Memory B cell (primary cell): Measurements from ENCODE around the gene FNDC3B.
A peak's percentile ranks its signal among the peaks of the same experiment; 100 is the strongest.

Source experiments
- ATAC-seq: fragments of 150-1000 bp; cut with Tn5 transposase; 2 replicates; pipeline ENCODE4 v1.10.0; 2021; ENCODE audit warnings: low read depth, mild to moderate bottlenecking, moderate library complexity
- DNase-seq, 2 donors: peaks; one replicate each; pipeline ENCODE4 v3.0.0; 2022; ENCODE audit warnings: low spot score in 2 of 2
- H3K27ac Mint-ChIP-seq: one replicate; pipeline ENCODE4 v1.8.0; 2022; ENCODE audit warnings: mild to moderate bottlenecking, moderate library complexity, mixed read lengths
- H3K27me3 Mint-ChIP-seq: one replicate; pipeline ENCODE4 v1.8.0; 2022; ENCODE audit warnings: mixed read lengths
- H3K36me3 Mint-ChIP-seq: one replicate; pipeline ENCODE4 v1.8.0; 2022; ENCODE audit warnings: mild to moderate bottlenecking, mixed read lengths
- H3K4me1 Mint-ChIP-seq: one replicate; pipeline ENCODE4 v1.8.0; 2022; ENCODE audit warnings: mixed read lengths
- H3K4me3 Mint-ChIP-seq: one replicate; pipeline ENCODE4 v1.8.0; 2022; ENCODE audit warnings: mild to moderate bottlenecking, moderate library complexity, mixed read lengths
- H3K9me3 Mint-ChIP-seq: one replicate; pipeline ENCODE4 v1.8.0; 2022; ENCODE audit warnings: mixed read lengths

Gene FNDC3B

GRCh38 chr3:172133838-172134237 is 94.5 kb downstream of the FNDC3B start:
- Mint-ChIP-seq H3K4me1 (peaks cover 6% of the 10 kb centered on the region), H3K27ac (peak overlapping the region; percentile 51), H3K4me3 (no peak overlapping the region), H3K36me3 (peaks cover 8% of the 10 kb centered on the region), H3K9me3 (no peaks in the 10 kb centered on the region), H3K27me3 (peaks cover 1% of the 10 kb centered on the region)
- ATAC-seq = no peak
- DNase-seq = no peak

- Mint-ChIP-seq H3K27ac (peak overlapping the region; percentile 51), H3K4me3 (no peak overlapping the region), H3K36me3 (peaks cover 8% of the 10 kb centered on the region), H3K27me3 (peaks cover 2% of the 10 kb centered on the region), H3K4me1 (peaks cover 6% of the 10 kb centered on the region), H3K9me3 (no peaks in the 10 kb centered on the region)
- DNase-seq (no peak), ATAC-seq (no peak)
Measured at GRCh38 chr3:172134352-172134751, 95.0 kb downstream of the FNDC3B start.

DNA sequence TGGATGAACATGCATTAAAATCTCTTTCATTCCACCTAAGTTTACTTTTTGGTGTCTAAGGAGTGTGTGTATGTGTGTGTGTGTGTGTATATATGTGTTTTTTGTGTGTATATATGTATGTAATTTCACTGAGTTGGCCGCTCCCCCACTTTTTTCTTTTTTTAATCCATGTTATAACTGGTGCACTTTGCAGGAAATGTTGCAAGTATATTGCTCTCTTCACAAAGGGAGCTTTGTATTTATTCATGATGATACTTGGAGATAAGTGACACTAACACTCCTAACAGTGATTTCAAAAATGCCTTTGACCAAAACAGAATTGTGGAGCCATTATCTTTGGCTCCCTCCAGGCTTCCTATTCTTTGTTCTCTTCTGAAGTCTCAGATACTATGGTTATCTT is 95.8 kb downstream of the FNDC3B start:
- no peaks in the 10 kb centered on the region for H3K9me3 Mint-ChIP-seq
- H3K27ac Mint-ChIP-seq = no peak overlapping the region
- ATAC-seq (no peak), DNase-seq (no peak)
- H3K4me1 Mint-ChIP-seq = peaks cover 6% of the 10 kb centered on the region
- peaks cover 2% of the 10 kb centered on the region for H3K27me3 Mint-ChIP-seq
- H3K36me3 Mint-ChIP-seq = peaks cover 8% of the 10 kb centered on the region
- H3K4me3 Mint-ChIP-seq = no peak overlapping the region

DNA sequence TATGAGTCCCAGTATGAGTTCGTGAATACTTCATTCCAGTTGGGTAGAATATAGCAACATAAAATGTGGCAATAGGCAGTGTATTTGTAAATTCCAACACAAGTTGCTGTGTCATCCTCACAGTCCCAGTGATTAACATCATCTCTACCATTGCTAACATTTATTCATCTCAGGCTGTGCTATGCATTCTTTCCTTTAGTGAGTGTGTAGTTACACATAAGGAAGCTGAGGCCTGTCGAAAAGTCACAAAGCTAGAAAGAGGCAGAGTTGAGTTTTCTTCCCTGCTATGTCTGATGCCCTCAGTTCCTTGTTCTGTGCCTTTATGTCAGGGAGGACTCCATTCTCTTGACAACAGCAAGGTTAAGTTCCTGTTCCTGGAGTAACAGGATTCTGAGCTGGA is 96.4 kb downstream of the FNDC3B start:
- peaks cover 6% of the 10 kb centered on the region for H3K36me3 Mint-ChIP-seq
- H3K27me3 Mint-ChIP-seq = peaks cover 2% of the 10 kb centered on the region
- peaks cover 6% of the 10 kb centered on the region for H3K4me1 Mint-ChIP-seq
- DNase-seq = no peak
- H3K9me3 Mint-ChIP-seq = no peaks in the 10 kb centered on the region
- ATAC-seq = no peak
- H3K27ac Mint-ChIP-seq = no peak overlapping the region
- no peak overlapping the region for H3K4me3 Mint-ChIP-seq

- H3K27me3 Mint-ChIP-seq = peaks cover 2% of the 10 kb centered on the region
- DNase-seq (no peak), ATAC-seq (no peak)
- peaks cover 6% of the 10 kb centered on the region for H3K36me3 Mint-ChIP-seq
- H3K4me3 Mint-ChIP-seq = no peak overlapping the region
- H3K4me1 Mint-ChIP-seq = peaks cover 6% of the 10 kb centered on the region
- no peaks in the 10 kb centered on the region for H3K9me3 Mint-ChIP-seq
- no peak overlapping the region for H3K27ac Mint-ChIP-seq
Measured at GRCh38 chr3:172136330-172136729, 97.0 kb downstream of the FNDC3B start.

DNA sequence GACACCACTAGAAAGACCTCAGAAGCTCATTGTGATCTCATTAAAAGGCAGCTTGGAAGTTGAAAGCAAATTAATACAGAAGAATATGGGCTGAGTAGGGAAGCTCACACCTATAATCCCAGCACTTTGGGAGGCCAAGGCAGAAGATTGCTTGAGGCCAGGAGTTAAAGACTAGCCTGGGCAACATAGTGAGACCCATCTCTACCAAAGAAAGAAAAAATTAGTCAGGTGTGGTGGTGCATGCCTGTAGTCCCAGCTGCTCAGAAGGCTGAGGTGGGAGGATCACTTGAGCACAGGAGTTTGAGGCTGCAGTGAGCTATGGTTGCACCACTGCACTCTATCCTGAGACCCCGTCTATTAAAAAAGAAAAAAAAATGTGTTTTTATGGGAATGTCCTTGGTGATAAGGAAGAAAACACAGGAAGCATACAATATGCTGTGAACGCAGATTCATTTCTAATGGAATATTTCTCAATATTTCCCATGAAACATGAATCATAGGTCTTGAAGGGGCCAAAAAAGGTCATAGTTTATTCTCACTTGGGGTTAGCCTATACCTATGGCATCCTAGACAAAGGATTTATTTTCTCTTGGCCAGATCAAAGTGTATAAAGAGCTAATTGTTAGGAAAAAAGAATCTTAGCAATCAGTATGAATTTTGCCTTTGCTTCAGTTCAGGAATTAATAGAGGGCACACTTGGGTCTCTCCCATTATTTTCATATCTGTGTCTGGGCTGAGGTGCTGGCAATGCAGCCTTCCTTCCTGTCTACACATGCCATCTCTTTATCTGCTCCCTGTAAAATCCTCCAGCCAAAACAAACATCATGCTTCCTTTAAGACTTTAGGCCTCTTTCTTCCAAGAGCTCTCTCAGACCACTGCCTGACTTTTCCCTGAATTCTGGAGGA is 98.2 kb downstream of the FNDC3B start:
- Mint-ChIP-seq H3K4me1 (peaks cover 11% of the 10 kb centered on the region), H3K27ac (no peak overlapping the region), H3K36me3 (peaks cover 6% of the 10 kb centered on the region), H3K9me3 (no peaks in the 10 kb centered on the region), H3K27me3 (peaks cover 2% of the 10 kb centered on the region), H3K4me3 (no peak overlapping the region)
- DNase-seq = no peak
- ATAC-seq = no peak

GRCh38 chr3:172138193-172138537 is 98.8 kb downstream of the FNDC3B start:
- no peak overlapping the region for H3K4me3 Mint-ChIP-seq
- peaks cover 2% of the 10 kb centered on the region for H3K27me3 Mint-ChIP-seq
- no peak overlapping the region for H3K27ac Mint-ChIP-seq
- DNase-seq (no peak), ATAC-seq (no peak)
- H3K36me3 Mint-ChIP-seq = peaks cover 6% of the 10 kb centered on the region
- no peaks in the 10 kb centered on the region for H3K9me3 Mint-ChIP-seq
- H3K4me1 Mint-ChIP-seq = peaks cover 11% of the 10 kb centered on the region

- peaks cover 10% of the 10 kb centered on the region for H3K4me1 Mint-ChIP-seq
- no peak overlapping the region for H3K4me3 Mint-ChIP-seq
- H3K27ac Mint-ChIP-seq = no peak overlapping the region
- H3K36me3 Mint-ChIP-seq = peaks cover 5% of the 10 kb centered on the region
- no peaks in the 10 kb centered on the region for H3K9me3 Mint-ChIP-seq
- DNase-seq (no peak), ATAC-seq (no peak)
- peaks cover 2% of the 10 kb centered on the region for H3K27me3 Mint-ChIP-seq
Measured at GRCh38 chr3:172138792-172139507, 99.6 kb downstream of the FNDC3B start.

DNA sequence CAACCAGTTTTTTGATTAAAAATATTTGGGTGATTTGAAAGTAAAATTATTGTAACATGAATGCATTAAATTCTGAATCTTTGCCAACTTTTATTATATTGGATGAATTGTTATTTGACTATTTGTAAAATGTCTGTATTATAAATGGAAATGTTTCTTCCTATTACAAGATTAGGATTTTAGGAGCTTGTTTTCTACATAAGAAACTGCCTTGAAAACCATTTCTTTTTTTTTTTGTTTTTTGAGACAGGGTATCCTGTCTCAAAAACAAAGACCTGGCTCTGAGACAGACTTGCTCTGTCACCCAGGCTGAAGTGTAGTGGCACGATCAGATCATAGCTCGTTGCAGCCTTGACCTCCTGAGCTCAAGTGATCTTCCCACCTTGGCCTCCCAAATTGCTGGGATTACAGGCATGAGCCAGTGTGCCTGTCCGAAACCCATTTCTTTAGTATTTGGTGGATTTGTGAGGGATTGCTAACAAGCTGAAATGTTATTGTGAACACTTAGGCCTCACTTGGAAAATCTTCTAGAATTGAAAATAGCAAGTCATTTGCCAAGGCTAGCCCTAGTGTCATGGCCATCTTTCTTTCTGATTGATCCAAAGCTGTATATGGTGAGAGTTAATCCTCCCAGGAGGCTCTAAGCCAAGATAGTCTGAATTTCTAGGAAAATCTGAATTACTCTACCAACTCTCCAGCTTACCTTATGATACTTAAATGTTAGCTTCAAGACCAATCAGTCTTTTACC is 100.3 kb downstream of the FNDC3B start:
- Mint-ChIP-seq H3K27ac (no peak overlapping the region), H3K4me1 (peaks cover 7% of the 10 kb centered on the region), H3K9me3 (no peaks in the 10 kb centered on the region), H3K27me3 (peaks cover 2% of the 10 kb centered on the region), H3K36me3 (peaks cover 3% of the 10 kb centered on the region), H3K4me3 (no peak overlapping the region)
- DNase-seq (no peak), ATAC-seq (no peak)

DNA sequence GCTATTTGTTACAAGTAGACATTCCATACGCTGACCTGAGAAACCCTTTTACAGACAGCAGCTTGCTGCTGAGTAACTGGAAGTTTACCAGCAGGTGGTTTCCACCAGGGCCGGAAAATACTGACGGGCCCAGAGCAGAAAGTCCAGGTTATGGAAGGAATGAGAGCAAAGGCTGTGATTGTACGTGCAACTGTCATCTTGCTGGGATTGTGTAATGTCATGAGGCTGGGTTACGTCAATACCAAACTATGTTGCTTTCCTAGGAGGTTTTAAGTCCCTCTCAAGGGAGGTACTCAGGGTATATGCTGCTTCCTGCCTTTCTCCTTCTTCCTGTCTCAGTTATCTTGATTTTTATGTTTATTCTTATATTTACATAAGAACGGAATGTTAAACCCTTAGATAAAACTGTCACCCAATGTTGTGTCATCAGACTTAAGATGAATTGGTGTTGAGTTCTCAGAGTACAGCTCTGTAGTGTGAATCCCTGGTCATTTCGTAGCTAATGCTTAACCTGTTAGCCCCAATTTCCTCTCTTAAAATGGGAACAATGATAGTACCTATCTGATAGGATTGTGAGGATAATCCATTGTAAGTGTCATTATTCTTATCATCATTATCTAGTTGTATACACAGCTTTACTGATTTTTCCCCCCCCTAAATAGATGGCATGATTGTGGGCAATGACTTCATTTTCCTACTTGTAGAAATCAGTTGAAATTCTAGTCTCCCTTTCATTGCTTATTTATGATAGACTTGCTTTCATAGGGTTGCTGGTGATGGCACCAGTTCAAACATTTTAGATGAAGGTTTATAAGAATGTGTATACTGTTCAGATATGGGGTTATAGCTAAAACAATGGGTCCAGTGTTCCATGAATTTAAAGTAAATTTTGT is 101.4 kb downstream of the FNDC3B start:
- peaks cover 3% of the 10 kb centered on the region for H3K36me3 Mint-ChIP-seq
- no peak overlapping the region for H3K4me3 Mint-ChIP-seq
- H3K4me1 Mint-ChIP-seq = peaks cover 11% of the 10 kb centered on the region
- H3K27ac Mint-ChIP-seq = no peak overlapping the region
- no peaks in the 10 kb centered on the region for H3K9me3 Mint-ChIP-seq
- DNase-seq (no peak), ATAC-seq (no peak)
- H3K27me3 Mint-ChIP-seq = peaks cover 2% of the 10 kb centered on the region

GRCh38 chr3:172142051-172142863 is 102.9 kb downstream of the FNDC3B start:
- peaks cover 2% of the 10 kb centered on the region for H3K27me3 Mint-ChIP-seq
- ATAC-seq (peak; percentile 42), DNase-seq (no peak)
- H3K27ac Mint-ChIP-seq = no peak overlapping the region
- H3K4me3 Mint-ChIP-seq = no peak overlapping the region
- no peaks in the 10 kb centered on the region for H3K36me3 Mint-ChIP-seq
- H3K4me1 Mint-ChIP-seq = peaks cover 11% of the 10 kb centered on the region
- no peaks in the 10 kb centered on the region for H3K9me3 Mint-ChIP-seq

DNA sequence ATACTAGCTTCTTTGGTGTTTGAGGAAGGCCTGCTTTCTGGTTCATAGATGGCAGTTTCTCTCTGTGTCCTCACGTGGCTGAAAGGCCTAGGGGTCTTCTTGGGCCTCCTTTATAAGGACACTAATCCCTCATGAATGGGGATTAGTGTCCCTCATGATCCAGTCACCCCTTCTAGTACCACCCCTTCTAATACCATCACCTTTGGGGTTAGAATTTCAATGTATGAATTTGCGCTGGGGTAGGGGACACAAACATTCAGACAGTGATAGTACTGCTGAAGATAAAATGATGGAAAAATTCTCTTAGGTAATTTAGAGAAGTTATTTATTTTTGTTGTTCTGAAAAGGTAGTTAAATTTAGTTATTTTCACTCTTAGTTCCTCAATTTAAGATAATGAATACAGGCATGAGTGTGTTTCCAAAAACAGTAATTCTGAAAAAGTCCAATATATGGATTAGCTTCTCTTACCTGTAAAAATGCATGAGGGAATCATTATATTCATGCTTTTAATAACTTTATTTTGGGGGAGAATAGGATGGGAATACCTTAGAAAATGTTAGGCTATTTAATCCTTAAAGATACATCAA is 103.6 kb downstream of the FNDC3B start:
- no peak overlapping the region for H3K27ac Mint-ChIP-seq
- DNase-seq (no peak), ATAC-seq (no peak)
- no peak overlapping the region for H3K4me3 Mint-ChIP-seq
- peaks cover 11% of the 10 kb centered on the region for H3K4me1 Mint-ChIP-seq
- no peaks in the 10 kb centered on the region for H3K9me3 Mint-ChIP-seq
- H3K27me3 Mint-ChIP-seq = peaks cover 2% of the 10 kb centered on the region
- no peaks in the 10 kb centered on the region for H3K36me3 Mint-ChIP-seq
